Measurements from ENCODE around the gene RPTN.
A peak's percentile ranks its signal among the peaks of the same experiment; 100 is the strongest.
"Not testable (repeated sequence)": the region's sequence is repeated elsewhere in the genome, so short reads cannot be mapped to it uniquely, and the experiment has no call there.

RPTN gene

GRCh38 chr1:152165286-152166077 is 6.5 kb upstream of the RPTN start:
- no peak for DNase-seq (ENCODE audit: low spot score)

- DNase-seq (ENCODE audit: low spot score): no peak
Measured at GRCh38 chr1:152164517-152165136, 5.6 kb upstream of the RPTN start.

- DNase-seq (ENCODE audit: low spot score): peak; percentile 46
Measured at GRCh38 chr1:152162792-152163463, 3.9 kb upstream of the RPTN start.

- DNase-seq (ENCODE audit: low spot score): no peak
Measured at GRCh38 chr1:152160576-152160975, 1.5 kb upstream of the RPTN start.

- DNase-seq (ENCODE audit: low spot score): no peak
Measured at GRCh38 chr1:152153996-152154395, 5.0 kb downstream of the RPTN start.

- no peak for DNase-seq (ENCODE audit: low spot score)
Measured at GRCh38 chr1:152151646-152152045, 7.4 kb downstream of the RPTN start.

GRCh38 chr1:152148981-152149380 is 10.0 kb downstream of the RPTN start:
- DNase-seq (ENCODE audit: low spot score): no peak

- no peak for DNase-seq (ENCODE audit: low spot score)
Measured at GRCh38 chr1:152148051-152148450, 11.0 kb downstream of the RPTN start.

- DNase-seq (ENCODE audit: low spot score): no peak
Measured at GRCh38 chr1:152145769-152146168, 13.3 kb downstream of the RPTN start.

- not testable (repeated sequence) for DNase-seq (ENCODE audit: low spot score)
Measured at GRCh38 chr1:152144674-152145183, 14.3 kb downstream of the RPTN start.

- no peak for DNase-seq (ENCODE audit: low spot score)
Measured at GRCh38 chr1:152143150-152143887, 15.7 kb downstream of the RPTN start.

- DNase-seq (ENCODE audit: low spot score): peak; percentile 69
Measured at GRCh38 chr1:152141971-152142584, 16.9 kb downstream of the RPTN start.

- no peak for DNase-seq (ENCODE audit: low spot score)
Measured at GRCh38 chr1:152137215-152137614, 21.8 kb downstream of the RPTN start.

- no peak for DNase-seq (ENCODE audit: low spot score)
Measured at GRCh38 chr1:152130186-152130585, 28.8 kb downstream of the RPTN start.

- DNase-seq (ENCODE audit: low spot score): no peak
Measured at GRCh38 chr1:152127673-152128072, 31.4 kb downstream of the RPTN start.

GRCh38 chr1:152125834-152126443 is 33.1 kb downstream of the RPTN start:
- no peak for DNase-seq (ENCODE audit: low spot score)

GRCh38 chr1:152118915-152119314 is 40.1 kb downstream of the RPTN start:
- DNase-seq (ENCODE audit: low spot score): no peak

GRCh38 chr1:152115344-152115743 is 43.7 kb downstream of the RPTN start, which contains the start of gene TCHH:
Gene TCHH (minus strand): TSS chr1:152115444. CDS start chr1:152114080, 1,364 bp downstream.
- DNase-seq (ENCODE audit: low spot score): no peak

GRCh38 chr1:152112885-152113432 is 46.1 kb downstream of the RPTN start:
- no peak for DNase-seq (ENCODE audit: low spot score)

- no peak for DNase-seq (ENCODE audit: low spot score)
Measured at GRCh38 chr1:152112101-152112884, 46.7 kb downstream of the RPTN start.

Measured in kidney capillary endothelial cell (primary cell).